CD4-positive, alpha-beta memory T cell (primary cell): Measurements from ENCODE around the gene CKB. TPM values are rescaled to one million over a fixed set of nuclear protein-coding genes. Genes with fewer than 3 reads are reported as not detected.

Experiments
- CTCF ChIA-PET: fragments of 350-600 bp; sonication (Branson Sonifier 250); formaldehyde crosslinking; loops from one replicate; lab custom pipeline; 2021; ENCODE audit warnings: inconsistent platforms; ENCODE audit not compliant: partially characterized antibody; lab: Charles Lee
- POLR2A ChIA-PET: fragments of 350-600 bp; sonication (Branson Sonifier 250); formaldehyde crosslinking; loops from one replicate; lab custom pipeline; 2021; ENCODE audit not compliant: partially characterized antibody; lab: Charles Lee
- DNase-seq, 5 donors: peaks; one replicate each; pipeline versions ENCODE4 v3.0.0 to v3.0.0-alpha.2; 2020 to 2022; ENCODE audit warnings: mixed read lengths in 1 of 5
- H3K27ac ChIP-seq: one replicate; pipeline ENCODE4 v1.7.0; 2013; ENCODE audit warnings: low read depth, low read length
- H3K27me3 ChIP-seq: 2 replicates; pipeline ENCODE4 v1.7.0; 2013; ENCODE audit warnings: mild to moderate bottlenecking, low read length, moderate library complexity; ENCODE audit not compliant: insufficient read depth
- H3K36me3 ChIP-seq: 2 replicates; pipeline ENCODE4 v1.7.0; 2013; ENCODE audit warnings: mild to moderate bottlenecking, low read length, moderate library complexity; ENCODE audit not compliant: insufficient read depth
- H3K4me1 ChIP-seq: 2 replicates; pipeline ENCODE4 v1.7.0; 2013; ENCODE audit warnings: mild to moderate bottlenecking, low read length, moderate library complexity; ENCODE audit not compliant: insufficient read depth
- H3K4me3 ChIP-seq, 2 donors: one replicate each; pipeline ENCODE4 v1.7.0; 2013; ENCODE audit warnings: low read length in 2 of 2, mild to moderate bottlenecking in 1 of 2
- H3K9me3 ChIP-seq, 2 donors: one replicate each; pipeline ENCODE4 v1.7.0; 2013; ENCODE audit warnings: low read length in 2 of 2, control low read depth in 1 of 2; ENCODE audit not compliant: control insufficient read depth in 1 of 2
- H3K27ac Mint-ChIP-seq, 7 donors: one replicate each; pipeline ENCODE4 v1.8.0; 2020 to 2021; ENCODE audit warnings: mixed read lengths in 7 of 7, mild to moderate bottlenecking in 6 of 7, inconsistent platforms in 3 of 7, moderate library complexity in 3 of 7
- H3K27me3 Mint-ChIP-seq, 2 donors: one replicate each; pipeline ENCODE4 v1.8.0; 2020 to 2021; ENCODE audit warnings: mixed read lengths in 2 of 2
- H3K36me3 Mint-ChIP-seq, 2 donors: one replicate each; pipeline ENCODE4 v1.8.0; 2020 to 2021; ENCODE audit warnings: mixed read lengths in 2 of 2, inconsistent platforms in 1 of 2, mild to moderate bottlenecking in 1 of 2
- H3K4me1 Mint-ChIP-seq, 4 donors: one replicate each; pipeline ENCODE4 v1.8.0; 2020 to 2021; ENCODE audit warnings: mixed read lengths in 4 of 4, mild to moderate bottlenecking in 1 of 4
- H3K4me3 Mint-ChIP-seq, 8 donors: one replicate each; pipeline ENCODE4 v1.8.0; 2020 to 2021; ENCODE audit warnings: mixed read lengths in 8 of 8, mild to moderate bottlenecking in 7 of 8, moderate library complexity in 6 of 8, inconsistent platforms in 3 of 8
- H3K9me3 Mint-ChIP-seq, 8 donors: one replicate each; pipeline ENCODE4 v1.8.0; 2020 to 2021; ENCODE audit warnings: mixed read lengths in 8 of 8, mild to moderate bottlenecking in 5 of 8, inconsistent platforms in 3 of 8, moderate library complexity in 1 of 8
- intact Hi-C: fragments of 100-400 bp; cut with micrococcal nuclease; formaldehyde crosslinking; loops from one replicate; pipeline ENCODE4 v1.15.1; 2023
- polyA plus RNA-seq, 2 donors: library from polyadenylated mRNA; unstranded; fragments of 300-500 nt; fragmentation: Illumina TruSeq; gene quantifications; one replicate each; pipeline ENCODE4 v1.2.3, GENCODE V29; 2021
- total RNA-seq, 2 experiments: library from RNA; stranded (reverse); gene quantifications; one replicate each; pipeline ENCODE4 v1.2.3, GENCODE V29; 2021

CKB gene
- total RNA-seq: 1 to 10 TPM; 2.8 to 3.0 TPM
- 1 to 10 TPM; 2.0 to 2.1 TPM for polyA plus RNA-seq

GRCh38 chr14:103522649-103523574 is at the start of gene CKB:
Gene CKB, minus strand, starts transcription at chr14:103522830. Its CDS starts 337 bp downstream, at chr14:103522493.
- peaks cover 1 to 31% (median 11%) of the 10 kb centered on the region in 4 donors for H3K4me1 Mint-ChIP-seq
- H3K9me3 ChIP-seq: no peaks in the 10 kb centered on the region
- peaks cover 25% of the 10 kb centered on the region for H3K4me1 ChIP-seq
- peaks cover 0 to 1% of the 10 kb centered on the region in 2 donors for H3K36me3 Mint-ChIP-seq
- peak in 1 of 5 donors; percentile 22 for DNase-seq
- no peak within 1 kb of the TSS for H3K27ac ChIP-seq
- peak within 1 kb of the TSS in 1 of 7 donors; percentile 34 for H3K27ac Mint-ChIP-seq
- ChIA-PET CTCF (interaction anchor here (7.2 kb wide), 1 partner anchor 23 kb away, joined by 78 read pairs; no protein-coding TSS in a partner anchor), POLR2A (interaction anchor here (1.0 to 2.5 kb wide), 3 partner anchors 7 to 40 kb away, joined by 4 to 17 read pairs (median 13); partner anchors contain the start of genes BAG5, COA8 and TRMT61A)
- peaks cover 0 to 1% (median 0%) of the 10 kb centered on the region in 8 donors for H3K9me3 Mint-ChIP-seq
- intact Hi-C loops: no loop called here
- H3K27me3 Mint-ChIP-seq: peaks cover 3% of the 10 kb centered on the region in 2 donors
- no peaks in the 10 kb centered on the region for H3K36me3 ChIP-seq
- H3K4me3 ChIP-seq: peak within 1 kb of the TSS in 1 of 2 donors; percentile 52
- H3K27me3 ChIP-seq: no peaks in the 10 kb centered on the region
- H3K4me3 Mint-ChIP-seq: peak within 1 kb of the TSS; percentile 59 to 74 (median 67)

DNA sequence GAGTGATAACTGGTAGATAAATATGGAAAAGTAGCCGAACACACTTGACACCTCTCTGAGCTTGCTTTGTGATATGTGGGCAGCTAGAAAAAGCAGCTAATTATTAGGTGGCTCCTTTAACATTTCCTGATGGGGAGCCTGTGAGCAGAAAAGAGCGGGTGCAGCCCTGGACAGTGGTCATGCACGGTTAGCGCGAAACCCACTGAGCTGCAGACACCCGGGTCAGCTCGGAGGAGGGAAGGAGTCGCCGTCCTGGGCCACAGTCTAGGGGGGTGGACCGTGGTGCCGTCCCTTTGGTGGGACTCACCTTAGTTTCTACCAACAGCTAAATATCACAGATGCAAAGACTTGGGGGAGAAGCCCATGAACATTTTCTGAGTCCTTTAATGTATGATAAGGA is 46.8 kb upstream of the CKB start:
- Mint-ChIP-seq H3K4me1 (peaks cover 1 to 24% (median 11%) of the 10 kb centered on the region in 4 donors), H3K27me3 (no peaks in the 10 kb centered on the region), H3K27ac (no peak overlapping the region), H3K36me3 (peaks cover 4 to 13% of the 10 kb centered on the region in 2 donors), H3K9me3 (no peaks in the 10 kb centered on the region), H3K4me3 (no peak overlapping the region)
- DNase-seq: no peak
- intact Hi-C loops: no loop called here
- Histone ChIP-seq H3K27me3 (no peaks in the 10 kb centered on the region), H3K9me3 (no peaks in the 10 kb centered on the region), H3K4me1 (peaks cover 1% of the 10 kb centered on the region), H3K27ac (no peak overlapping the region), H3K36me3 (peaks cover 3% of the 10 kb centered on the region), H3K4me3 (no peak overlapping the region)
- POLR2A ChIA-PET: no interaction called here
- CTCF ChIA-PET: no interaction called here

DNA sequence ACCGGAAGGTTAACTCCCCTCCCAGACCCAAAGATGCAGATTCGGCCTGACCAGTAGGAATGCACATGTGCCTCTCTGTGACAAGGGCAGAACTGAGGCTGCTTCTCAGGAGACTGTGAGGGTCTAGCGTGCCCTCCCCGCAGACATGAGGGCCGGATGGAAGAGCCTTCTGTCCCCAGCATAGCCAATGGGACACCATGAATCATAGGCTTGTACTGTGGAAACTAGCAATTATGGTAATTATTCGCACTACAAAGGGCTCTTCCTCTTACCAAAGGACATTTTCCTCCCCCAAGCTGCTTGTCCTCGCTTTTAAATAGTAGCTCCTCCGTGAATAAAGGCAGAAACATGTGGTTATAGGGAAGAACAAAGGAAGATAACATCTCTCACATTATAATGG is 46.3 kb upstream of the CKB start:
- Histone ChIP-seq H3K9me3 (no peaks in the 10 kb centered on the region), H3K4me1 (peaks cover 6% of the 10 kb centered on the region), H3K27ac (no peak overlapping the region), H3K36me3 (no peaks in the 10 kb centered on the region), H3K27me3 (no peaks in the 10 kb centered on the region), H3K4me3 (no peak overlapping the region)
- intact Hi-C loops: no loop called here
- Mint-ChIP-seq H3K4me3 (no peak overlapping the region), H3K27ac (no peak overlapping the region), H3K9me3 (no peaks in the 10 kb centered on the region), H3K36me3 (peaks cover 0 to 13% of the 10 kb centered on the region in 2 donors), H3K27me3 (no peaks in the 10 kb centered on the region), H3K4me1 (peaks cover 2 to 27% (median 15%) of the 10 kb centered on the region in 4 donors)
- DNase-seq: no peak
- ChIA-PET CTCF (no interaction called here), POLR2A (no interaction called here)

GRCh38 chr14:103563844-103564505 is 41.3 kb upstream of the CKB start:
- Mint-ChIP-seq H3K4me3 (peak overlapping the region; percentile 83 to 98 (median 92)), H3K36me3 (peaks cover 12 to 35% of the 10 kb centered on the region in 2 donors), H3K27ac (peak overlapping the region in 6 of 7 donors; percentile 29 to 98 (median 70)), H3K4me1 (peaks cover 27 to 66% (median 48%) of the 10 kb centered on the region in 4 donors), H3K9me3 (no peaks in the 10 kb centered on the region), H3K27me3 (no peaks in the 10 kb centered on the region)
- no peaks in the 10 kb centered on the region for H3K27me3 ChIP-seq
- no peak overlapping the region for H3K4me3 ChIP-seq
- H3K36me3 ChIP-seq: no peaks in the 10 kb centered on the region
- POLR2A ChIA-PET: interaction anchor here (5.5 kb wide), 1 partner anchor 34 kb away, joined by 31 read pairs; the partner anchor contains the start of gene TRMT61A
- peaks cover 43% of the 10 kb centered on the region for H3K4me1 ChIP-seq
- no peak overlapping the region for H3K27ac ChIP-seq
- DNase-seq: no peak
- intact Hi-C loops: loop anchor here (2.0 to 5.0 kb wide), 3 partner anchors 35 to 358 kb away; partner anchors contain the start of genes KLC1 and TRMT61A
- CTCF ChIA-PET: interaction anchor here (0.7 to 1.6 kb wide), 5 partner anchors 16 to 251 kb away, joined by 3 to 4 read pairs (median 4); no protein-coding TSS in a partner anchor
- H3K9me3 ChIP-seq: no peaks in the 10 kb centered on the region

DNA sequence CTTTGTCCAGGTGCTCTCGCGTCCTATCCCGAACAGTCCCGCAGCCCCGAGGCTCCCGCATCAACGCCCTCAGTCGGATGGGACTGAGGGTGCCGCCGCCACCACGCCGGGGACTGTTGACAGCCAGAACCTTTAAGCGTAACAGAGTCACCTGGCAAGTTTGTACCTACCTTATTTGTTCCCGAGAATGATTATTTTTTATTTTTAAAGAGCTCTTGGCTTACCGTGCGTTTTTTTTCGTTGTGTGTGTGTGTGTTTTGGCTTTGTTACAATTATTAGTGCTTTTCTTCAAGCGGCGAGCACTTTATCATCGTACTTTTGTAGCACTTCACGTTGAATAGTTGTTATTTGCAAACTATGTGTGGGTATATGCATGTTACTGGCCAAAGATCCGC is 40.6 kb upstream of the CKB start:
- Mint-ChIP-seq H3K4me3 (peak overlapping the region; percentile 87 to 98 (median 92)), H3K9me3 (no peaks in the 10 kb centered on the region), H3K36me3 (peaks cover 12 to 41% of the 10 kb centered on the region in 2 donors), H3K27me3 (no peaks in the 10 kb centered on the region), H3K4me1 (peaks cover 30 to 74% (median 55%) of the 10 kb centered on the region in 4 donors), H3K27ac (peak overlapping the region; percentile 59 to 98 (median 90))
- peak overlapping the region; percentile 84 for H3K4me3 ChIP-seq
- POLR2A ChIA-PET: interaction anchor here (1.7 to 5.5 kb wide), 2 partner anchors 34 to 39 kb away, joined by 4 to 31 read pairs; partner anchors contain the start of gene TRMT61A
- peak overlapping the region; percentile 81 for H3K27ac ChIP-seq
- no peaks in the 10 kb centered on the region for H3K27me3 ChIP-seq
- H3K4me1 ChIP-seq: peaks cover 50% of the 10 kb centered on the region
- CTCF ChIA-PET: interaction anchor here (1.0 to 1.6 kb wide), 3 partner anchors 16 to 45 kb away, joined by 3 to 4 read pairs (median 4); no protein-coding TSS in a partner anchor
- no peaks in the 10 kb centered on the region for H3K9me3 ChIP-seq
- no peak for DNase-seq
- H3K36me3 ChIP-seq: no peaks in the 10 kb centered on the region
- intact Hi-C loops: loop anchor here (2.0 to 5.0 kb wide), 3 partner anchors 34 to 359 kb away; partner anchors contain the start of genes KLC1 and TRMT61A

- Mint-ChIP-seq H3K4me1 (peaks cover 31 to 74% (median 56%) of the 10 kb centered on the region in 4 donors), H3K36me3 (peaks cover 12 to 44% of the 10 kb centered on the region in 2 donors), H3K27ac (peak within 1 kb of the TSS; percentile 93 to 98 (median 96)), H3K4me3 (peak within 1 kb of the TSS; percentile 93 to 98 (median 94)), H3K9me3 (no peaks in the 10 kb centered on the region), H3K27me3 (no peaks in the 10 kb centered on the region)
- H3K27ac ChIP-seq: peak within 1 kb of the TSS; percentile 81
- ChIA-PET CTCF (interaction anchor here (1.6 to 1.7 kb wide), 3 partner anchors 15 to 44 kb away, joined by 4 to 5 read pairs (median 4); no protein-coding TSS in a partner anchor), POLR2A (interaction anchor here (0.6 to 5.5 kb wide), 11 partner anchors 11 to 178 kb away, joined by 3 to 31 read pairs (median 4); partner anchors contain the start of genes CKB, KLC1, MARK3 and TRMT61A)
- peak; percentile 88 to 93 (median 89) for DNase-seq
- no peaks in the 10 kb centered on the region for H3K36me3 ChIP-seq
- intact Hi-C loops: loop anchor here (1.0 to 5.0 kb wide), 5 partner anchors 34 to 360 kb away; partner anchors contain the start of genes EIF5, KLC1, TRMT61A and XRCC3
- peak within 1 kb of the TSS; percentile 84 for H3K4me3 ChIP-seq
- H3K9me3 ChIP-seq: no peaks in the 10 kb centered on the region
- no peaks in the 10 kb centered on the region for H3K27me3 ChIP-seq
- peaks cover 56% of the 10 kb centered on the region for H3K4me1 ChIP-seq
Measured at GRCh38 chr14:103562429-103563225, 40.0 kb upstream of the CKB start, which contains the start of the genes BAG5 and COA8. Gene BAG5, minus strand, starts transcription at chr14:103562657. Its CDS starts 1,493 bp downstream, at chr14:103561164. Gene COA8, plus strand, starts transcription at chr14:103562960. Its CDS starts 42 bp downstream, at chr14:103563002.
